HEK293 (cell line): ENCODE results near the gene TACC2.
A peak's percentile ranks its signal among the peaks of the same experiment; 100 is the strongest.

Source experiments
- CTCF ChIA-PET: fragments of 350-600 bp; formaldehyde crosslinking; extraction: SDS; loops from one replicate; lab custom pipeline; 2021; ENCODE audit warnings: antibody characterized with exemption; lab: Yijun Ruan, JAX
- POLR2A ChIA-PET: fragments of 300-600 bp; formaldehyde crosslinking; extraction: SDS; loops from one replicate; lab custom pipeline; 2020; ENCODE audit warnings: antibody characterized with exemption, inconsistent platforms; lab: Yijun Ruan, JAX
- H3K27ac ChIP-seq: fragments of 200-500 bp; sonication (Bioruptor generic); 2 replicates; pipeline ENCODE4 v1.5.1; 2014; ENCODE audit warnings: low read depth, low read length, control low read depth, inconsistent platforms; ENCODE audit errors: extremely low read depth
- H3K36me3 ChIP-seq, 2 experiments: fragments of 200-500 bp in 1 of 2; sonication (Bioruptor generic) in 1 of 2; 1 replicate in 1 of 2; 2 replicates in 1 of 2; pipeline ENCODE4 v1.5.1; 2014 to 2017; ENCODE audit warnings: inconsistent platforms in 2 of 2, low read length in 2 of 2; ENCODE audit not compliant: control insufficient read depth in 2 of 2, insufficient read depth in 1 of 2
- H3K4me1 ChIP-seq: fragments of 200-500 bp; sonication (Bioruptor generic); 2 replicates; pipeline ENCODE4 v1.5.1; 2014; ENCODE audit warnings: mild to moderate bottlenecking, low read length, inconsistent platforms; ENCODE audit not compliant: control insufficient read depth, insufficient read depth
- H3K4me3 ChIP-seq: 2 replicates; pipeline ENCODE4 v1.5.1; 2011; ENCODE audit warnings: low read depth, mild to moderate bottlenecking, control low read depth, low read length, moderate library complexity
- H3K9me3 ChIP-seq: fragments of 200-500 bp; sonication (Bioruptor generic); 2 replicates; pipeline ENCODE4 v1.5.1; 2014; ENCODE audit warnings: low read depth, low read length, inconsistent platforms; ENCODE audit not compliant: control insufficient read depth, insufficient read depth
- BCL11A ChIP-seq: fragments of 450-650 bp; formaldehyde crosslinking; IDR thresholded peaks from 2 replicates; pipeline ENCODE4 v1.5.1; 2016; ENCODE audit warnings: low read depth, missing biosample characterization, missing genetic modification characterization
- EGR2 ChIP-seq: fragments of 450-650 bp; formaldehyde crosslinking; IDR thresholded peaks from 2 replicates; pipeline ENCODE4 v1.5.1; 2016; ENCODE audit warnings: low read depth, missing biosample characterization, missing genetic modification characterization
- KLF9 ChIP-seq: fragments of 450-650 bp; formaldehyde crosslinking; IDR thresholded peaks from 2 replicates; pipeline ENCODE4 v1.5.1; 2016; ENCODE audit warnings: missing biosample characterization, missing genetic modification characterization, low read depth
- TRIM28 ChIP-seq: IDR thresholded peaks from 2 replicates; pipeline ENCODE4 v1.6.1; 2011; ENCODE audit warnings: low read length, control low read depth, borderline replicate concordance
- ZFHX2 ChIP-seq: fragments of 450-650 bp; formaldehyde crosslinking; conservative IDR thresholded peaks from 2 replicates; pipeline ENCODE4 v1.5.1; 2016; ENCODE audit warnings: missing biosample characterization, missing genetic modification characterization
- ZFP41 ChIP-seq: fragments of 450-650 bp; formaldehyde crosslinking; IDR thresholded peaks from 2 replicates; pipeline ENCODE4 v1.5.1; 2016; ENCODE audit warnings: missing biosample characterization, missing genetic modification characterization, borderline replicate concordance
- ZIC2 ChIP-seq: fragments of 450-650 bp; formaldehyde crosslinking; IDR thresholded peaks from 2 replicates; pipeline ENCODE4 v1.5.1; 2016; ENCODE audit warnings: missing biosample characterization, missing genetic modification characterization
- ZNF155 ChIP-seq: fragments of 450-650 bp; formaldehyde crosslinking; IDR thresholded peaks from 2 replicates; pipeline ENCODE4 v1.5.1; 2016; ENCODE audit warnings: missing biosample characterization, missing genetic modification characterization
- ZNF24 ChIP-seq: fragments of 450-650 bp; formaldehyde crosslinking; IDR thresholded peaks from 2 replicates; pipeline ENCODE4 v1.5.1; 2016; ENCODE audit warnings: missing biosample characterization, missing genetic modification characterization
- ZNF362 ChIP-seq: fragments of 450-650 bp; formaldehyde crosslinking; IDR thresholded peaks from 2 replicates; pipeline ENCODE4 v1.5.1; 2016; ENCODE audit warnings: missing biosample characterization, missing genetic modification characterization
- ZNF510 ChIP-seq: fragments of 450-650 bp; formaldehyde crosslinking; IDR thresholded peaks from 2 replicates; pipeline ENCODE4 v1.5.1; 2018; ENCODE audit warnings: mild to moderate bottlenecking, missing genetic modification characterization, missing biosample characterization; ENCODE audit not compliant: insufficient replicate concordance
- ZNF549 ChIP-seq: fragments of 450-650 bp; IDR thresholded peaks from 2 replicates; pipeline ENCODE4 v1.5.1; 2018; ENCODE audit warnings: missing biosample characterization, missing genetic modification characterization, mild to moderate bottlenecking, inconsistent platforms, moderate library complexity
- ZNF670 ChIP-seq: fragments of 450-650 bp; formaldehyde crosslinking; IDR thresholded peaks from 2 replicates; pipeline ENCODE4 v1.5.1; 2016; ENCODE audit warnings: missing biosample characterization, missing genetic modification characterization, low read depth
- TF ChIP-seq, protein P1 (sequence below): fragments of 450-650 bp; formaldehyde crosslinking; IDR thresholded peaks from 2 replicates; pipeline ENCODE4 v1.5.1; 2016; ENCODE audit warnings: missing biosample characterization, missing genetic modification characterization

Gene TACC2

DNA sequence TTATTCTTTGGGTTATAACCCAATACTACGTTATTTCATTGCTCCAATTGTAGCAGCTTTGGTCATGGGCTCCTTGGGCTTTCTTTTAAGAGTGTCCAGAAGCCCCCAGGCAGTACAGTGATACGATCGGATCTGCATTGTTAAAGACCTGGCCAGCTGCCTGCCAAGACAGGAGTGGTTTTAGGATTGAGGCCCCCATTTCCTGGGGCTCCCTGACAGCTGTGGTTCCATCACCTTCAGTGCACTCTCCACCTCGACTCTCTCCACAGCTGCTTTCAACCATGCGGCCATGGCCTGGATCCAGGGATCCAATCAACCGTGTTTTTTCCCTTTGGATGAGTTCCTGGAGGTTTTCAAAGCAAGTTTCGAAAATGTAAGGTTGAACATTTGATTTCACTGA, 158.7 kb downstream of the TACC2 start:
- Histone ChIP-seq H3K9me3 (no peaks in the 10 kb centered on the region), H3K27ac (no peak overlapping the region), H3K4me3 (no peak overlapping the region), H3K4me1 (no peaks in the 10 kb centered on the region; the same call in 1 of the 2 replicates), H3K36me3 (no peaks in the 10 kb centered on the region)
- ChIA-PET POLR2A (interaction anchor here (0.7 kb wide), 1 partner anchor 440 kb away, joined by 3 read pairs; no protein-coding TSS in a partner anchor), CTCF (interaction anchor here (1.8 kb wide), 1 partner anchor 120 kb away, joined by 8 read pairs; no protein-coding TSS in a partner anchor)
- 0 out of 2 replicates have a peak, but pooled peaks have one; percentile 25 for TF ChIP-seq ZNF362 (tag by site-specific recombination)
- no peak for TF ChIP-seq ZNF670 (tag by site-specific recombination)

- no peaks in the 10 kb centered on the region for H3K4me1 ChIP-seq
- CTCF ChIA-PET: interaction anchor here (0.6 to 1.8 kb wide), 4 partner anchors 115 to 886 kb away, joined by 3 to 8 read pairs (median 4); no protein-coding TSS in a partner anchor
- POLR2A ChIA-PET: no interaction called here
Measured at GRCh38 chr10:122148876-122149560, 160.1 kb downstream of the TACC2 start.

DNA sequence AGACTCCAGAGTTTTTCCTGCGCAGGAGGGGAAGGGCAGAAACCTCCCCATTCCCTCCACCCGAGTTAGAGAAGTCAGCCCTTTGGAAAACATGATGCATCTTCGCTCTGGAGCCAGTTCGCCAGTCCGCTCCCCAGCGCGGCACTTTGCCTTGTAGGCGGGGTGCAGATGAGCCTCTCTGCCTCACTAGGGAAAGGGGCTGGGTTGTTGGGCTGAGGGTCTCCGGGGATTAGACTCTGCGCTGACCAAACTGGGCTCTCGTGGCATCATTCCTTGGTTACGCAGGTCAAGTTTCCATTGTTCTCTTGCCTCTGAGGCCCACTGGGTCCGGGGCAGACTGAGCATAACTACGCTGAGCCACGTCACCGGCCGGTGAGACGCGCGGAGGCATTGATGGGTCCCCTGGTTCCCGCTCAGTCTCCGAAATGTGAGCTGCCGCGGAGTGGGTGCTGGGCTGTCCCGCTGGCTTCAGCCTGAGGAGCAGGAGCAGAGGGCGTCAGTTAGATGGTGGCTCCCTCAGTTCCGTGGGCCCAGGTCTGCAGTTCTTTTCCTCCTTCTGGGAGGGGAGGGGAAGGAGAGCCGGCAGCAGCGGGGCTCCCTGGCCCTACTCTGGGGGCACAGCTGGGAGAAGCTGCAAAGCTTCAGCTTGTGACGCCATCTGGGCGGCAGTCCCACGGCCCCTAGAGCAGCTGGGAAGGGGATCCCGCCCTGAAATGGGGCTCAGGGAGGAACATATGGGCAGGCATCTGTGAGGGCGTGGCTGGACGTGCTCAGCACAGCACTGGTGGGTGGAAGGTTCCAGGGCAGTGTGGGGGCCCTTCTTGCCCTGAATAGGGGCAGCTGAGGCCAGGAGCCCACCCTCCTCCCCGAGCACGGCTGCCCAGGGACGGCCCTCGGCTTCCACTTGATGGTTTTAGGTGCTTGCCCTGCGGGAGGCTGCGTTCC, 160.9 kb downstream of the TACC2 start:
- TF ChIP-seq ZNF510: no peak
- TF ChIP-seq ZNF549 (tag by site-specific recombination): no peak
- no peak for TF ChIP-seq KLF9 (tag by site-specific recombination)
- TF ChIP-seq, protein P1, sequence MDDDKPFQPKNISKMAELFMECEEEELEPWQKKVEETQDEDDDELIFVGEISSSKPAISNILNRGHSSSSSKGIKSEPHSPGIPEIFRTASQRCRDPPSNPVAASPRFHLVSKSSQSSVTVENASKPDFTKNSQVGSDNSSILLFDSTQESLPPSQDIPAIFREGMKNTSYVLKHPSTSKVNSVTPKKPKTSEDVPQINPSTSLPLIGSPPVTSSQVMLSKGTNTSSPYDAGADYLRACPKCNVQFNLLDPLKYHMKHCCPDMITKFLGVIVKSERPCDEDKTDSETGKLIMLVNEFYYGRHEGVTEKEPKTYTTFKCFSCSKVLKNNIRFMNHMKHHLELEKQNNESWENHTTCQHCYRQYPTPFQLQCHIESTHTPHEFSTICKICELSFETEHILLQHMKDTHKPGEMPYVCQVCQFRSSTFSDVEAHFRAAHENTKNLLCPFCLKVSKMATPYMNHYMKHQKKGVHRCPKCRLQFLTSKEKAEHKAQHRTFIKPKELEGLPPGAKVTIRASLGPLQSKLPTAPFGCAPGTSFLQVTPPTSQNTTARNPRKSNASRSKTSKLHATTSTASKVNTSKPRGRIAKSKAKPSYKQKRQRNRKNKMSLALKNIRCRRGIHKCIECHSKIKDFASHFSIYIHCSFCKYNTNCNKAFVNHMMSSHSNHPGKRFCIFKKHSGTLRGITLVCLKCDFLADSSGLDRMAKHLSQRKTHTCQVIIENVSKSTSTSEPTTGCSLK: no peak
- no peak for TF ChIP-seq TRIM28
- no peak for TF ChIP-seq ZNF155 (tag by site-specific recombination)
- 0 out of 2 replicates have a peak, but pooled peaks have one; percentile 10 for TF ChIP-seq EGR2 (tag by site-specific recombination)
- TF ChIP-seq ZFP41: no peak
- peak; percentile 31; the same call in 1 of the 2 replicates for TF ChIP-seq ZFHX2 (tag by site-specific recombination)
- no peak for TF ChIP-seq ZIC2 (tag by site-specific recombination)
- no peak for TF ChIP-seq BCL11A (tag by site-specific recombination)
- no peaks in the 10 kb centered on the region for H3K36me3 ChIP-seq
- ChIA-PET POLR2A (no interaction called here), CTCF (interaction anchor here (0.7 kb wide), 1 partner anchor 11 kb away, joined by 3 read pairs; no protein-coding TSS in a partner anchor)
- no peak overlapping the region for H3K4me3 ChIP-seq
- H3K9me3 ChIP-seq: no peaks in the 10 kb centered on the region
- no peaks in the 10 kb centered on the region for H3K4me1 ChIP-seq
- H3K27ac ChIP-seq: no peak overlapping the region

More at GRCh38 chr10:122148876-122149560, 160.1 kb downstream of the TACC2 start:
- H3K36me3 ChIP-seq: no peaks in the 10 kb centered on the region
- H3K4me3 ChIP-seq: no peak overlapping the region
- no peak overlapping the region for H3K27ac ChIP-seq
- TF ChIP-seq ZNF24 (tag by site-specific recombination) (no peak), ZFHX2 (tag by site-specific recombination) (peak; percentile 46)
- no peaks in the 10 kb centered on the region for H3K9me3 ChIP-seq
